COLO668 (cell line): ENCODE data around the gene DEFB131B.
"Not testable (repeated sequence)": the region's sequence is repeated elsewhere in the genome, so short reads cannot be mapped to it uniquely, and the experiment has no call there.

Experiments
- DNase-seq: peaks from one replicate; lab custom pipeline; 2025; ENCODE audit not compliant: unreplicated experiment; lab: John Stamatoyannopoulos, UW

DEFB131B gene

GRCh38 chr11:71878059-71878458 lies at the start of gene DEFB131B:
TSS of gene DEFB131B (plus strand) at chr11:71878453. CDS start at chr11:71878453, 0 bp downstream.
- DNase-seq, result not testable (repeated sequence)

GRCh38 chr11:71829247-71829646 lies 49.0 kb upstream of the DEFB131B start:
- DNase-seq, result not testable (repeated sequence)

- DNase-seq, result not testable (repeated sequence)
Measured at GRCh38 chr11:71829686-71830085, 48.6 kb upstream of the DEFB131B start.

GRCh38 chr11:71832811-71833210 lies 45.4 kb upstream of the DEFB131B start, which contains the start of gene DEFB108B:
TSS of gene DEFB108B (plus strand) at chr11:71833200. CDS start at chr11:71833200, 0 bp downstream.
- DNase-seq, result not testable (repeated sequence)

DNA sequence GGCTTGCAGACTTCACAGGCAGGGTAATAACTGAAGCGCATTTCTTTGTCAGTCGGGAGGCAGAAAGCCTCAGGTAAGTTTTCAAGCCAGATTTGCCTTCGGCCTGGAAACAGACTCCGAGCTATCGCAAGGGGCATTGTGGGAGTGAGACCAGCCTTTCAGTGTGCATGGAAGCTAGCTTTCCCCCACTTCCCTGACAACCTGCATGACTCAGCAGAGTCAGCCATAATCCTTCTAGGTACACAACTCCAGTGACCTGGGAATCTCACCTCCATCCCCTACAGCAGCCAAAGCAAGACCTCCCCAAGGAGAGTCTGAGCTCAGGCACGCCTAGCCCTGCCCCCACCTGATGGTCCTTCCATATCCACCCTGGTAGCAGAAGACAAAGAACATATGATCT lies 35.5 kb upstream of the DEFB131B start:
- not testable (repeated sequence) for DNase-seq

GRCh38 chr11:71843355-71843754 lies 34.9 kb upstream of the DEFB131B start:
- DNase-seq, result not testable (repeated sequence)

- DNase-seq, result no peak
Measured at GRCh38 chr11:71843858-71844257, 34.4 kb upstream of the DEFB131B start.

- not testable (repeated sequence) for DNase-seq
Measured at GRCh38 chr11:71853895-71854294, 24.4 kb upstream of the DEFB131B start.

DNA sequence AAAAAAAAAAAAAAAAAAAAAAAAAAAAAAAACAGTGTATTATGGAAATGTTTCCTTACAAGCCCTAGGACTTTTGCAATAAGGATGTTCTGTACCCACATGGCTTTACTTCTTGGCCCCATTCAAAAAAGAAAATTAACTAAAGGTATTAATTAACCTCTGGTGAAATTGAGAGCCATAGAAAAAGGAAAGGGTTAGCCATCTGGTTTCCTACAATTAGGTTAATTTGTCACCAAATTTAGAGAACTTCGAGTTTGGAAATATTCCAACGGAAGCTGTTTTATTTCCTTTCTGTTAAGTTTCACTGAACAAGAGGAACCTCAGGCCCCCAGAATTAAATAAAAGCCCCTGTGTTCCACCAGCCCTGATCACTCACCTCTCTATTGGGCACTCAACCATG lies 22.4 kb upstream of the DEFB131B start:
- not testable (repeated sequence) for DNase-seq

GRCh38 chr11:71860835-71861234 lies 17.4 kb upstream of the DEFB131B start:
- not testable (repeated sequence) for DNase-seq

GRCh38 chr11:71863978-71864627 lies 14.2 kb upstream of the DEFB131B start:
- not testable (repeated sequence) for DNase-seq

GRCh38 chr11:71867209-71867608 lies 11.0 kb upstream of the DEFB131B start:
- DNase-seq, result not testable (repeated sequence)

GRCh38 chr11:71869931-71870330 lies 8.3 kb upstream of the DEFB131B start:
- not testable (repeated sequence) for DNase-seq

DNA sequence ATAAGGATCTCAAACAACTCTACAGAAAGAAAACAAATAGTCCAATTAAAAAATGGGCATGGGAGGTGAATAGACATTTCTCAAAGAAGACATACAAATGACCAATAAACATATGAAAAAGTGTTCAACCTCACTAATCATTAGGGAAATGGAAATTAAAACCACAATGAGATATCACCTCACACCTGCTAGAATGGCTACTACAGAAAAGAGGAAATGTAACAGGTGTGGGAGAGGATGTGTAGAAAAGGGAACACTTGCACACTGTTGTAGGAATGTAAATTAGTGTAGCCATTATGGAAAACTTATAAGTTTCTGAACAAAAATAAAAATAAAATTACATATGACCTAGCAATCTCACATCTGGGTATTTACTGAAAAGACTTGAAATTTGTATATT lies 7.6 kb upstream of the DEFB131B start:
- not testable (repeated sequence) for DNase-seq

- not testable (repeated sequence) for DNase-seq
Measured at GRCh38 chr11:71876262-71876661, 2.0 kb upstream of the DEFB131B start.

GRCh38 chr11:71885806-71886205 lies 7.6 kb downstream of the DEFB131B start:
- not testable (repeated sequence) for DNase-seq

DNA sequence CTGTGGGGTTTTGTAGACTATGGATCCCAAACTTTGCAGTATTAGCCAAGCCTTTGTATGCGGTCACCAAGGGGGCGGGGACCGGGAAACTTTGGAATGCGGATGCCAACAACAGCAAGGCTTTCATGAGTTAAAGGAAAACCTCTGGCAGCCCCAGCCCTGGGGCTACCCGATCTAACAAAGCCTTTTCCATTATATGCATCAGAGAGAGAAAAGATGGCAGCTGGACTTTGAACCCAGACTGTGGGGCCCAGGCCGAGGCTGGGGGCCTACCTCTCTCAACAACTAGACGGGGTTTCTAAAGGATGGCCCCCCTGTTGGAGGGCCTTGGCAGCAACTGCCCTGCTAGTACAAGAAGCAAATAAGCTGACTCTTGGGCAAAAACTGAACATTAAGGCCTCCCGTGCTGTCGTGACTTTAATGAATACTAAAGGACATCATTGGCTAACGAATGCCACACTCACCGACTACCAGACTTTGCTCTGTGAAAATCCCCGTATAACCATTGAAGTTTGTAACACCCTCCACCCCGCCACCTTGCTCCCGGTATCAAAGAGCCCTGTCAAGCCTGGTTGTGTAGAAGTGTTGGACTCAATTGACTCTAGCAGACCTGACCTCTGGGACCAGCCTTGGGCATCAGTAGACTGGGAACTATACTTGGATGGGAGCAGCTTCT lies 10.2 kb downstream of the DEFB131B start:
- DNase-seq, result not testable (repeated sequence)

DNA sequence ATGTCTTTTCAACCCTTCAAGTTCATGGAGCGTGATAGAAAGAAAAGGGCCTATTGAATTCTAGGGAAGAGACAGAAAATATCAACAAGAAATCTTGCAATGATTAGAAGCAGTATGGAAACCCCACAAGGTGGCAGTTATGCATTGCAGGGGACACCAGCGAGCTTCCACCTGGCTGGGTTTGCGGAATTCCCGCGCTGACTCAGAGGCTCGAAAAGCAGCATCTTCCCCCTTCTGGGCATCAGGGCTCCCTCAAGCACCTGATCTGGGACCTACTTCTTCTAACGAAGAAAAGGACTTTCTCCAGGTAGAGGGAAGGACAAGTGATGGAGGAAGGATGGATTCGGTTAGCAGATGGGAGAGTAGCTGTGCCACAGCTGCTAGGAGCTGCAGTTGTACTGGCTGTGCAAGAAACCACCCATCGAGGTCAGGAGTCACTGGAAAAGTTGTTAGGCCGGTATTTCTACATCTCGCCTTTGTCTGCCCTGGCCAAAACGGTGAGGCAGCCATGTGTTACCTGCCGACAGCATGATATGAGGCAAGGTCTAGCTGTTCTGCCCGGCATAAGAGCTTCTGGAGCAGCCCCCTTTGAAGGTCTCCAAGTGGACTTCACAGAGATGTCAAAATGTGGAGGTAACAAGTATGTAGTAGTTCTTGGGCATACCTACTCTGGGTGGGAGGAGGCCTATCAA lies 11.1 kb downstream of the DEFB131B start:
- not testable (repeated sequence) for DNase-seq

- DNase-seq, result no peak
Measured at GRCh38 chr11:71895961-71896360, 17.7 kb downstream of the DEFB131B start.

DNA sequence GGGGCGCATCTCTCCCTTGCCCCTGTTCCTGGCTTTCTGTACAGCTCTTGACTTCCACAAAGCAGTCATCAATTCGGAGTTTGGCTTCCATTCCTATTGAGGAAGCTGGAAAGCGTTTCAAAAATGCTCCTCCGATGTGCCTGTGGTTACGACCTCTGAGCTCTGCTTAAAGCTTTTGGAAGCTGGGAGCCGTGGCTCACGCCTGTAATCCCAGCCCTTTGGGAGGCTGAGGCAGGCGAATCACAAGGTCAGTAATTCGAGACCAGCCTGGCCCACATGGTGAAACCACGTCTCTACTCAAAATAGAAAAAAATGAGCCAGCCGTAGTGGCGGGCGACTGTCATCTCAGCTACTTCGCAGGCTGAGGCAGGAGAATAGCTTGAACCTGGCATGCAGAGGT lies 22.9 kb downstream of the DEFB131B start:
- not testable (repeated sequence) for DNase-seq

DNA sequence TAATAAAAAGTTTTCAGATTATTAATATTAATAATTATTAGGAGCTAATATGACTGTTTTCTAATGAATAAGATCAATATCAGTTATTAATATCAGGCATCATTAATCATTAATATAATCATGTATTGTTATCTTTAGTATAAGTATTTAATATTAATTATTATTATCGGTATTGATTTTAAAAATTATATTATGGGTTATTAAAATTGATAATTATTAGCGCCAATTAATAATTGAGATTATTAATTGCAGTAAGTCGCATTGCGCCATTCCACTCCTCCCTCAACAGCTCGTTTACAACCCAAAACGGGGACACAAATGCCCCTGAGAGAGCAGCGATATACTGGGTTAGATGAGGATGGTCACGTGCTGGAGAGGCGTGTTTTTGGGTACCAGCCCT lies 30.0 kb downstream of the DEFB131B start:
- no peak for DNase-seq

DNA sequence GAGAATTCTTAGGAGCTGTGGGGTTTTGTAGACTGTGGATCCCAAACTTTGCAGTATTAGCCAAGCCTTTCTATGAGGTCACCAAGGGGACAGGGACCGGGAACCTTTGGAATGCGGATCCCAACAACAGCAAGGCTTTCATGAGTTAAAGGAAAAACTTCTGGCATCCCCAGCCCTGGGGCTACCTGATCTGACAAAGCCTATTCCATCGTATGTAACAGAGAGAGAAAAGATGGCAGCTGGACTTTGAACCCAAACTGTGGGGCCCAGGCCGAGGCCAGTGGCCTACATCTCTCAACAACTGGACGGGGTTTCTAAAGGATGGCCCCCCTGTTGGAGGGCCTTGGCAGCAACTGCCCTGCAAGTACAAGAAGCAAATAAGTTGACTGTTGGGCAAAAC lies 32.5 kb downstream of the DEFB131B start:
- not testable (repeated sequence) for DNase-seq
